HepG2 (cell line): Measurements from ENCODE around the gene CLEC20A. TPM values are rescaled to one million over a fixed set of nuclear protein-coding genes. Genes with fewer than 3 reads are reported as not detected.

Source experiments
- ATF2 ChIP-seq: sonication (generic); formaldehyde crosslinking; IDR thresholded peaks from 2 replicates; pipeline ENCODE4 v1.4.0; 2020; ENCODE audit warnings: missing genetic modification reagents
- FOXK1 ChIP-seq: sonication (generic); formaldehyde crosslinking; IDR thresholded peaks from 2 replicates; pipeline ENCODE4 v1.4.0; 2020; ENCODE audit warnings: low read depth, missing genetic modification reagents, borderline replicate concordance
- HINFP ChIP-seq: sonication (generic); formaldehyde crosslinking; IDR thresholded peaks from 2 replicates; pipeline ENCODE4 v1.4.0; 2020; ENCODE audit warnings: low read depth, mild to moderate bottlenecking, missing genetic modification reagents
- HMGXB3 ChIP-seq: sonication (generic); formaldehyde crosslinking; IDR thresholded peaks from 2 replicates; pipeline ENCODE4 v1.4.0; 2020; ENCODE audit warnings: missing genetic modification reagents, borderline replicate concordance
- HMGXB4 ChIP-seq, 2 experiments: sonication (generic) in 1 of 2; formaldehyde crosslinking in 1 of 2; IDR thresholded peaks; 2 replicates each; pipeline versions ENCODE4 v1.4.0 to v1.6.1; 2018 to 2020; ENCODE audit warnings: missing genetic modification reagents in 2 of 2, borderline replicate concordance in 1 of 2, low read depth in 1 of 2, mild to moderate bottlenecking in 1 of 2, missing biosample characterization in 1 of 2
- MYC ChIP-seq: sonication (generic); formaldehyde crosslinking; IDR thresholded peaks from 2 replicates; pipeline ENCODE4 v1.9.0; 2021; ENCODE audit warnings: missing genetic modification reagents, borderline replicate concordance
- RFX1 ChIP-seq: fragments of 450-650 bp; IDR thresholded peaks from 2 replicates; pipeline ENCODE4 v1.6.1; 2017
- SUZ12 ChIP-seq: fragments of 150-350 bp; IDR thresholded peaks from 2 replicates; pipeline ENCODE4 v1.6.1; 2014; ENCODE audit warnings: low read depth, low read length
- TAF15 ChIP-seq: fragments of 200-400 bp; formaldehyde crosslinking; IDR thresholded peaks from one replicate; pipeline ENCODE4 v1.6.1; 2018; ENCODE audit warnings: mild to moderate bottlenecking, low read depth, low read length; ENCODE audit not compliant: poor library complexity, severe bottlenecking
- TGIF2 ChIP-seq: IDR thresholded peaks from 2 replicates; pipeline ENCODE4 v1.6.1; 2016; ENCODE audit warnings: control low read depth, missing compliant biosample characterization
- XRCC5 ChIP-seq: fragments of 200-400 bp; formaldehyde crosslinking; optimal IDR thresholded peaks from 2 replicates; pipeline ENCODE3; 2017; ENCODE audit warnings: mild to moderate bottlenecking, low read length
- ZEB1 ChIP-seq: IDR thresholded peaks from 2 replicates; pipeline ENCODE4 v1.6.1; 2012; ENCODE audit warnings: mild to moderate bottlenecking, low read depth, inconsistent platforms; ENCODE audit not compliant: insufficient replicate concordance
- ZFP1 ChIP-seq: IDR thresholded peaks from 2 replicates; pipeline ENCODE4 v1.6.1; 2016
- ZNF121 ChIP-seq: sonication (generic); formaldehyde crosslinking; IDR thresholded peaks from 2 replicates; pipeline ENCODE4 v1.5.0; 2020; ENCODE audit warnings: mild to moderate bottlenecking, missing genetic modification reagents
- ZNF136 ChIP-seq: sonication (generic); formaldehyde crosslinking; IDR thresholded peaks from 2 replicates; pipeline ENCODE4 v1.8.1; 2022; ENCODE audit warnings: low read depth, mild to moderate bottlenecking, moderate library complexity, missing genetic modification reagents
- ZNF20 ChIP-seq: sonication (generic); formaldehyde crosslinking; IDR thresholded peaks from 2 replicates; pipeline ENCODE4 v1.4.0; 2020; ENCODE audit warnings: mild to moderate bottlenecking, moderate library complexity, missing genetic modification reagents
- ZNF224 ChIP-seq: sonication (generic); formaldehyde crosslinking; IDR thresholded peaks from 2 replicates; pipeline ENCODE4 v1.5.0; 2020; ENCODE audit warnings: mild to moderate bottlenecking, missing genetic modification reagents
- ZNF263 ChIP-seq: sonication (generic); formaldehyde crosslinking; IDR thresholded peaks from 2 replicates; pipeline ENCODE4 v1.4.0; 2020; ENCODE audit warnings: missing genetic modification reagents
- ZNF317 ChIP-seq: sonication (generic); formaldehyde crosslinking; IDR thresholded peaks from 2 replicates; pipeline ENCODE4 v1.5.0; 2020; ENCODE audit warnings: mild to moderate bottlenecking, missing genetic modification reagents
- ZNF558 ChIP-seq: sonication (generic); formaldehyde crosslinking; IDR thresholded peaks from 2 replicates; pipeline ENCODE4 v1.9.0; 2022; ENCODE audit warnings: mild to moderate bottlenecking, missing genetic modification reagents, borderline replicate concordance
- polyA plus RNA-seq, 8 experiments: library from polyadenylated mRNA; depleted of rRNA in 3 of 8; stranded (reverse) in 7 of 8; unstranded in 1 of 8; fragments of >200 nt; fragmentation: Illumina TruSeq in 4 of 8; extraction: Trizol in 4 of 8; gene quantifications; 2 replicates each; pipeline versions ENCODE4 v1.2.1 to v1.2.3, GENCODE V29; 2011 to 2016; ENCODE audit warnings: low read depth in 4 of 8, missing spikeins in 1 of 8, mixed read lengths in 1 of 8; ENCODE audit not compliant: insufficient read depth in 1 of 8
- total RNA-seq, 5 experiments: library from RNA; depleted of rRNA; stranded (reverse); fragments of >200 nt; fragmentation: Illumina TruSeq; extraction: Trizol; gene quantifications; 2 replicates each; pipeline ENCODE4 v1.2.3, GENCODE V29; 2016; ENCODE audit warnings: low read depth in 1 of 5

The CLEC20A gene
- total and polyA plus RNA-seq, 2 of the 13 experiments (the other 11 are each of a cell fraction or from before 2014, with no cell fraction given), result not detected

GRCh38 chr1:178541829-178542553 is 45.2 kb upstream of the CLEC20A start (continued):
- peak in 1 of 2 experiments; percentile 83; a peak in 1 of 4 replicates for TF ChIP-seq HMGXB4 (CRISPR knock-in tag; IDR thresholded peaks at IDR 0.05; ENCODE audit: borderline replicate concordance in 1 of 2, low read depth in 1 of 2)
- TF ChIP-seq ZNF20 (CRISPR knock-in tag), result no peak
- TF ChIP-seq SUZ12, result no peak
- no peak for TF ChIP-seq ZNF121
- TF ChIP-seq FOXK1 (CRISPR knock-in tag), result peak; percentile 65; the same call in 1 of the 2 replicates
- TF ChIP-seq TAF15, result no peak
- no peak for TF ChIP-seq ZNF136 (CRISPR knock-in tag)
- TF ChIP-seq HMGXB3 (CRISPR knock-in tag), result peak; percentile 57; the same call in 1 of the 2 replicates
- TF ChIP-seq HINFP, result peak; percentile 54; the same call in 1 of the 2 replicates
- TF ChIP-seq ZFP1 (CRISPR knock-in tag), result 0 out of 2 replicates have a peak, but pooled peaks have one; percentile 29
- TF ChIP-seq ZNF558 (CRISPR knock-in tag), result no peak
- peak; percentile 43; the same call in 1 of the 2 replicates for TF ChIP-seq ATF2 (CRISPR knock-in tag)
- TF ChIP-seq XRCC5, result peak; percentile 64
- peak; percentile 49 for TF ChIP-seq ZEB1
- TF ChIP-seq MYC, result 0 out of 2 replicates have a peak, but pooled peaks have one; percentile 43
- TF ChIP-seq ZNF263 (CRISPR knock-in tag), result peak; percentile 97
- TF ChIP-seq ZNF317, result peak; percentile 85
- TF ChIP-seq ZNF224, result no peak; the same call in 1 of the 2 replicates
- peak; percentile 60; the same call in 1 of the 2 replicates for TF ChIP-seq TGIF2
- TF ChIP-seq RFX1, result no peak
